Stimulated activated CD4-positive, alpha-beta T cell treated with anti-CD3 and anti-CD28 coated beads, TNF-alpha, amount 100 ng/mL, for 24 hours (primary cell): ENCODE measurements around the gene TRPM4.
"Not testable (repeated sequence)": the region's sequence is repeated elsewhere in the genome, so short reads cannot be mapped to it uniquely, and the experiment has no call there.

Experiments used
- DNase-seq, 3 experiments: peaks; one replicate each; pipeline ENCODE4 v3.0.0-alpha.2; 2020; ENCODE audit warnings: low read depth in 3 of 3

TRPM4 gene

DNA sequence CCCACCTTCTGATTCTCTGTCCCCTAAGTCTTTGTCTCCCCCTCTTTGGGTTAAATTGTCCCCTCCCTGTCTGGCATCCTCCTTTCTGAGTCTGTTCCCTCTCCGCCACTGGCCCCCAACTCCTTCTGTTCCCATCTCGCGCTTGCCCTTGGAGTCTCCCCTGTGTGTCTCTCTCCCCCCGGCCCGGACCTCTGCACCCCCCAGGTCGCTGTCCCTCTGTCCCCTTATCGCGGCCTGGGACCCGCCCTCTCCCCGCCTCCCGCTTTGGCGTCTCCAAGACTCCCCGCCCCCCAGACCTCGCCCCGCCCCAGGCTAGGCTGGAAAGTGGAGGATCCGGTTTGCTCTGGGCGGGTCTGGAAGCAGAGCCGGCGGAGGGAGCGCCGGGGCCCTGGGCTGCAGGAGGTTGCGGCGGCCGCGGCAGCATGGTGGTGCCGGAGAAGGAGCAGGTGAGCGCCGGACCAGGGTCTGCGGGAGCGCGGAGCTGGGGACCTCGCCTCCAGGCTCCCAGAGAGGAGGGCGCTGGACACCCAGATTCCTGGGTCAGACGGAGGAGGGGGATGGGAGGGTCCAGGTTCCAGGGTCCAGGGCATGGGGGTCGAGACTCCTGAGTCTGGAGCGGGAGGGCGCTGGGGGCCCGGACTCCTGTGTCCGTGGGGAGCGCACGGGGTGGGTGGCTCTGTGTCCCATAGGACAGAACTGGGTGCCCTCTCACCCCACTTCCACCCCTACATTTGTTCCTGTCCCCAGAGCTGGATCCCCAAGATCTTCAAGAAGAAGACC, at the start of gene TRPM4:
Gene TRPM4 (plus strand): TSS at position 348 of the 780 bp plus-strand sequence. CDS start 75 bp downstream, at position 423.
- DNase-seq: peak in 1 of 3 experiments; percentile 73

DNA sequence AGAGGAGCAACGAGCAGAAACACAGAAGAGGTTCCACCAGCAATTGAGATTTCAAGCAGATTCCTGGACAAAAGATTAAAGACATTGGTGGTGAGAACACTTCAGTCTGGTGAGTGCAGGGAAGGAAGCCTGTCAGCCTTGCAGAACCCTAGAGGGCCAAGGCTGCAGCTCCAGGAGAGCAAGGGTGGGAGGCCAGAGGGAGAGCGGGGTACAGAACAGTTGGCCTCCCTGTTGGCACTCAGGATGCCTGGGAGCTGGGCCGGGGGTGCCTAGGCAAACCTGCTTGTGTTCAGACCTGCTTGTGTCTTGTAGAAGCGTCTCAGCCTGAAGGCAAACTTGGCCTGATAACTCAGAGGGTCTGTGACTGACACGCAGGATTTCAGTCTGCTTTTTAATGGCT, 48.5 kb upstream of the TRPM4 start:
- no peak for DNase-seq

DNA sequence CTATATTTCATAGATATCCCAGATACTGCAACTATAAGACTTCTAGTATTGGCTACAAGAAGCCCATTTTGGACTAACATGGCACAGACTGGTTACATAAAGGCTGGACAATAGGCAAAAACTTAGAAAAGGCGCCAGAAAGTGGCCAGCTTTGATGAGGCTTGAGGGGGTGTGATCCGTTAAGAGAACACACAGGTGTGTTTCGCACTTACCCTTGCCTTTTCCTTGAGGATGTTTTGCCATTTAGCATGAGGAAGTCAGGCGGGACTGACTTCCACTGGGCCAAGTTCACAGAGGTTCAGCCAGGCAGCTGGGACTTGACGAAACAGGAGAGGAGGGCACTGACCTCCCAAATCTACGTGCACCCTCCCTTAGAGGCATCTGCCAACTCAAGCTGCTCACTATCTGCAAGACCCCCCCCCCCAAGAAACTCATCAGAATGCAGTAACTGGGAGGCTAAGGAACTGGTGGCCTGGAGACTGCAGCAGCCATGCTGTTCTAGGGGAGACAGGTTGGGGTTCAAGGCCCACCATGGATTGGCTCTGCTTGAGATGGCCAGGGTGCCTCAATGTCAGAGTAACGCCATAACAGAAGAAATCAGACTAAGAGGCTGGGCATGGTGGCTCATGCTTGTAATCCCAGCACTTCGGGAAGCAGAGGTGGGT, 47.9 kb upstream of the TRPM4 start:
- no peak for DNase-seq

DNA sequence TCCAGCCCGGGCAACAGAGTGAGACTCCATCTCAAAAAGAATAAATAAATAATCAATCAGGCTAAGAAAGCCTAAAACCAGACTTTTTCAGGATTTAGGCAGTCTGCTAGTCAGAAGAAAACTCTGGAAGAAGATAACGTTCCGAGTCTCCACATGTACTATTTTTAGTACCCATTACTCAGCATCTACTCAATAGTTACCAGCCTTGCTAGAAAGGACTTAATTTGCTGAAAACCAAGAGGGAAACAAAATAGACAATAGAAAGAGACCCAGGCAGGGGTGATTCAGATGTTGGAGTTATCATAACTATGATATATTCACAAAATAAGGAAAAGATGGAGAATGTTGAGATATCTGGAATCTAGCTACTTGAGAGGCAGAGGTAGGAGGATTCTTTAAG, 47.0 kb upstream of the TRPM4 start:
- DNase-seq: no peak

DNA sequence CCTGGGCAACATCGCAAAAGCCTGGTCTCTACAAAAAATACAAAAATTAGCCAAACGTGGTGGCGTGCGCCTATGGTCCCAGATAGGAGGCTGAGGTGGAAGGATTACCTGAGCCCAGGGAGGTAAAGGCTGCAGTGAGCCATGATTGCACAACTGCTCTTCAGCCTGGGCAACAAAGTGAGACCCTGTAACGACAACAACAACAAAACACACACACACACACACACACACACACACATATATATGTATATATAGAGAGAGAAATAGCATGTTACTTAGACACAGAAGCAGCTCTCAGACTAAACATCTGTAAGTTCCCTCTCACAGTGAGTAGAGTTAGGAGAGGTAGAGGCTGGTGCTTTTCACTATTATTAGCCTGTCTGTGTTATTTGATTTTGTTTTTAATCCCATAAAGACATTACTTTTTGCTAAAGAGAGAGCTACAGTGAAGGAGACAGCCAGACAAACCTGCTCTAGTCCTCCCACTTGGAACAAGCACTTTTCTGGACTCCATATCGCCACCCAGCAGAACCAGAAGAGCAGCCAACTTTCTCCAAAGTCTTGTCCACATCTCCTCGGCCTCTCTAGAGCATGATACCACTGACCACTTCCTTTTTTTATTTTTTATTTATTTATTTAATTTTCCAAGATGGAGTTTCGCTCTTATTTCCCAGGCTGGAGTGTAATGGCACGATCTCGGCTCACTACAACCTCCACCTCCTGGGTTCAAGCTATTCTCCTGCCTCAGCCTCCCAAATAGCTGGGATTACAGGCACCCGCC, 46.2 kb upstream of the TRPM4 start:
- DNase-seq: no peak

DNA sequence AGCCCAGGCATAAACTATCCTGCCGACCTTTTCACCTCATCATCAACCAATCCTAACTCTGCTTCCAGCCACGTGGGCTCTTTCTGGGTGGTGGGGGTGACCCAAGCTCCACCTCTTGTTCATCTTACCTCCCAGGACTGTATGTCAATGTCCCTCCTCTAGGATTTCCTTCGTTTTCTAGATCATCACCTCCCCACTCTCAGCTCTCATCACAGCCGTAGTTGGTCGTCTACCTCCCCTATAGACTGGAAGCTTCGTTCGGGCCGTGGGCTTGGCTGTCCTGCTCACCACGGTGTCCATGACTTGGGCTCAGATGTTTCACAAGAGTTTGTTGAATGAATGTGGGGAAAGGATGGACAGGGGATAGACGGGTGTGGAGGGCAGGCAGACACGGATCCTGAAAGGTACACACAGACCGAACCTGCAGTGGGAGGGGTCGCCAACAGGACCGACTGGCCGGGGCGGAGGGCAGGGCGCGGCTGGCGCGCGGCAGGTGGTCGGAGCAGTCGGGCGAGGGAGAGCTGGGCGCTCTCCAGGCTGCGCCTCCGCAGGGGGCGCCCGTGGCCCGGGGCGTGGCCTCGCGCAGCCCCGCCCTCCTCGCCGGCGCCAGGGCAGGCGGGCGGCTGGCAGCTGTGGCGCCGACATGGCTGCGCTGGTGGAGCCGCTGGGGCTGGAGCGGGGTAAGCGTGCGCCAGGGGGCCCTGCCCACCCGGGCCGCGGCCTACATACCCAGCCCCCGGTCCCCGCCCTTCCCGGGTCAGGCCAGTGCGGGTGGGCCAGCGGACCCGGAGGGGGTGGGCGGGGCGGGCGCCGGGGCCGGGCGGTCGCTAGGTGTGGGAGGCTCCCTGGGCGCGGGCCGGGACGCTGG, 43.6 kb upstream of the TRPM4 start, which contains the start of gene LIN7B:
Gene LIN7B (plus strand): TSS at position 609 of the 868 bp plus-strand sequence. CDS start 35 bp downstream, at position 644.
- DNase-seq: peak; percentile 30 to 70 (median 50)

DNA sequence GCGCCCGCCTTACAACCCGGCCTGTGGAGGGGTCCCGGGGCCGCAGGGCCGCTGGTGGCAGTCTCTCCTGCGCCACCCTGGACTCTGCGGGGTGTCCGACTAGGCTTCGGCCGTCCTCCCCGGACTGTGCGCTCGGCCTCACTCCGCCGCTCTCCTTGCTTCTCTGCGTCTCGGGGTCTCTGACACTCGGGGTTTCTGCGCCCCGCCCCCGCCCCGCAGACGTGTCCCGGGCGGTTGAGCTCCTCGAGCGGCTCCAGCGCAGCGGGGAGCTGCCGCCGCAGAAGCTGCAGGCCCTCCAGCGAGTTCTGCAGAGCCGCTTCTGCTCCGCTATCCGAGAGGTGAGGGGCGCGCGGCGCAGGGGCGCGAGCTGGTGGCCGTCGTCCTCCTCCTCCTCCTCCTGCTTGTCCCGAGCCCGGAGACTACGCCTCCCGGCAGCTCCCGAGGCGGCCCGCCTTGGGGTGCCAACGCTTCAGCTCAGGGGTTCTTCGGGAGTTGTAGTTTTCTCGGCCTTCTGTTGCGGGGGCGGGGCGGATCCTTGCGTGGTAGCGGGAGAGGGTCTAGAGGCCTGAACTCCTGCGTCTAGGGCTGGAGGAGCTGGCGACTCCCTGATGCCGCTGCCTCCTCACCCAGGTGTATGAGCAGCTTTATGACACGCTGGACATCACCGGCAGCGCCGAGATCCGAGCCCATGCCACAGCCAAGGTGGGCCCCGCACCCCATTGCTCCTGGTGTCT, 42.8 kb upstream of the TRPM4 start:
- peak in 2 of 3 experiments; percentile 27 to 58 for DNase-seq

DNA sequence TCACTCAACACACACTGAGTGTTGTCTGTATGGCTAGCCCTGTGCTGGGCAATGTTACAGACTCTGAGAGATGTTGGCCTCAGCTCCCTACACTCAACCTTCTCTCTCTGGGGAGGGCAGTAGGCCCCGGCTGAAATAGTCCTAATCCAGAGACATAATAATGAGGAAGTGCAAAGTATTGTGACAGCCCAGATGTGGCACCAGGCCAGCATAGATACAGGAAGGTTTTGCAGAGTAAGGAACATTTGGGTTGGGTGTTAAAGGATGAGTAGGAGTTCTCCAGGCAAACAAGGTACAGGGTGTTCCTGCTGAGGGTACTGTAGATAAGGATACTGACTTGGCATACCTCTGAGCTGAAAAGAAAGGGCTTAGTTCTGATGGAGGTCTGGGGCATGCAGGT, 41.0 kb upstream of the TRPM4 start:
- no peak for DNase-seq

DNA sequence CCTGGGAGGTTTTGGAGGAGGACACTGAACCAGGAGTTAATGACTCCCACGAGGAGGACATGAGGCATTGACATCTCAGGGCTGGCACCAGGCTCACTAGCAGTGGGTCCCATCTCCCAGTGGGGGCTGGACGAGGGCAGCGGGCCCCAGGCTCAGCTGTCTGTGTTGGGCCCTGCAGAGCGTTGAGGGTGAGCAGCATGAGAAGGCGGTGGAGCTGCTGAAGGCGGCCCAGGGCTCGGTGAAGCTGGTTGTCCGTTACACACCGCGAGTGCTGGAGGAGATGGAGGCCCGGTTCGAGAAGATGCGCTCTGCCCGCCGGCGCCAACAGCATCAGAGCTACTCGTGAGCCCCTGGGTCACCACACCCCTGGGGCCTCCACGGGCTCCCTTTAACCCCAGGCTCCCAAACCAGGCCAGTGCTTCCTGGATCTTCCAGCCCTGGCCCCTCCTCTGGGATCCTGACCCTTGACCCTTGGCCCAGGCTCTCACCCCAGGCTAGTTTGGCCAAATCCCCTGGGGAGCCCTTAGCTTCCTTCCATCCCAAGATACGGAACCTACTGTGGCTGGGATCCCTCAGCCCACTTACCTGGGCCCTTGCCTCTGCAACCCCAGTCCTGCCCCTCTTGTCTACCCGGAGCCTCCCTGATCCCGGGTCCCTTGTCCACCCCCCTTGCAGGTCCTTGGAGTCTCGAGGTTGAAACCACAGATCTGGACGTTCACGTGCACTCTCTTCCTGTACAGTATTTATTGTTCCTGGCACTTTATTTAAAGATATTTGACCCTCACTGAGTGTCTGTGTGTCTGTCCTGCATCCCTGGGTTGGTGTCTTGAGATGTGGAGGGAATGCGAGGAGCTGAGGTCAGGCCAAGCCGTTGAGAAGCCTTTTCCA, 39.7 kb upstream of the TRPM4 start:
- no peak for DNase-seq

DNA sequence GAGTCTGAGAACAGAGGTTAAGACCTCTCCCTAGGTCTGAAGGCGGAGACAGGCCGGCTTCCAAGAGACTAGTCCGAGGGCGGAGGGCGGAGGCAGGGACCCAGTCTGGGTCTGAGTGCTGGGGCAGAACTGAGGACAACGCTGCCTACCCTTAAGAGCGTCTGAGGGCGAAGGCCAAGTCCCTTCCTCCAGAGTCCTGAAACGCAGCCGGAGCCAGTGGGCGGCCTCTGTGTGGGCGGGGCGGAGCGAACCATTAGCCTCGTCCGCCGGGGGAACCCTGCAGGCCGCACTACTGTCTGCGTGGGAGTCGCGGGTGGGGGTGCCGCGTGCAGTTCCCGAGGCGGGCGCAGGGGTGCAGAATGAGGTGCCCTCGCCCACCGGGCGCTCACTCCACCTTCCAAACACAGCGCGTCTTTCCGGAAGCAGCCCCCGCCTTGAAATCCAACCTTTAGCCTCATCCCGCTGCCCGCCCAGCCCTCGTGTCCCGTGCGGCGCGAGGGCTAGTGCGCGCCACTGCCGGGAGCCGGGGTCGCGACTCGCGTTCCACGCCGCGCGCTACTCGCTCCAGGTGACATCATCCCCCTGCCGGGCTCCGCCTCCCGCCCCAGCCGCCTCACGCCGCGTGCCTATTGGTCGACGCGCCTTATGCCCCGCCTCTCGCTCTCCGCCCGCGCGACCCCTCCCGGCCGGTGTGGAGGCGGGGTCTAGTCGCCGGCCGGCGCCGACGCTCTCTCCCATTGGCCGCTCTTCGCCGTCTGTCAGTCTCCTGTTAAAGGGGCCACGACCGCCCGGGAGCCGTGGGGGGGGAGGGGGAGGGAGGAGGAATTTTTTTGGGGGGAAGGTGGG, 38.8 kb upstream of the TRPM4 start, which contains the start of gene C19orf73:
Gene C19orf73 (minus strand): TSS at position 579 of the 846 bp plus-strand sequence. CDS start 121 bp downstream, at position 458.
- peak; percentile 89 to 94 (median 90) for DNase-seq

DNA sequence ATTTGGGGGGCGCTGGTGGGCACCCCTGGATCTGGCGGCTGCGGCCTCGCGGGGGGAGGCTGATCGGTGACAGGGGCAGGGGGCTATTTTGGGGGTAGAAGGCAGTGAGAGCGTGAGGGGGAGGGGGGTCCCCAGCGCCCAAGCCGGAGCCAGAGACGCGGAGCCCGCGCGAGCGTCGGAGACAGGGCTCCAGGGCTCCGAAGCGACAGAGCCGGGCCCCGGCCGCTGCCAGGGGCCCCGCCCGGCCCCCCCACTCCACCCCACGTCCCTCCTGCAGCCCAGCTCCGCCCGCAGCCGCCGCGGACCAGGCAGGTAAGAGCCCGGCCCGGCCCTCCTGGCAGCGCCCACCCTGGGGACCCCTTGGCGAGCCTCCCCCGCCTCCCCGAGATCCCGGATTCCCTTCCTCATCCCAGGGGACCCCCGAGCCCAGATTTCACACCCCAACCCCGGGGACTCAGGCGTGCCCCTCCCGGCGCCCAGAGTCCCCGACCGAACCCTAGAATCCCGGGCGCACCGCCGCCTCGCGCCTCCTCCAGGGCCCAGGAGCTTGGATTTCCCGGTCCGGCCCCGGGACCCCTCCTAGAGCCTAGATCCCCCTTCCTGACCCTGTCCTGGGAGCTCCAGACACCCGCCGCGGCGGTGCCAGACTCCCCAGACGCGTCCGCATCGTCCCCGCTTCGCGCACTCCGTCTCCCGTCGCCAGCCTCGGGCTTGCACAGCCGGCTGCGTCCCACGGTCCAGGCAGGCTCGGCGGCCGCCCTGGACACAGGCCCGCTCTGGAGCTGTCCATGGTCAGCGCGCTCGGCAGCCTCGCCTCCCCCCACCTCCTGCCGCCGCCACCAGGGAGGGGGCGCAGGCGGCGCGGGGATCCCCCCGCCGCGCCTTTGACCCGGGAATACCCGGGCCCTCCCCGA, 37.9 kb upstream of the TRPM4 start, which contains the start of gene PPFIA3:
Gene PPFIA3 (plus strand): TSS at position 134 of the 914 bp plus-strand sequence. CDS start 8,330 bp downstream, outside the sequence.
- DNase-seq: no peak

DNA sequence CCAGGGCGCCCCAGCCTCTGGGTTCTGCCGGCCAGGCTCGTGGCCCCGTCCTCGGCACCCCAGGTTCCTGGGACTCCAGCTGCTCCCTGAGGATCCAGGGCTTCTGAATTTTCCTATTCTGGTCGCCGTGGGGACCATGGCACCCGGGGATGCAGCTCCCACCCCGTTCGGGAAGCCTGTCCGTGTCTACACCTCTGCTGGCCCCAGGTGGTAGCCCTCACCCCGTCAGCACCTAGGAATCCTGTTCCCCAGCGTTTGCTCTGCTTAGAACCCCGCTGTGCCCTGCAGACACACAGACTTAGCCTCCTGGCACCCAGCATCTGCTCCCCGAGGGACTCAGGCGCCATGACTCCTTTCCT, 37.3 kb upstream of the TRPM4 start:
- no peak for DNase-seq

DNA sequence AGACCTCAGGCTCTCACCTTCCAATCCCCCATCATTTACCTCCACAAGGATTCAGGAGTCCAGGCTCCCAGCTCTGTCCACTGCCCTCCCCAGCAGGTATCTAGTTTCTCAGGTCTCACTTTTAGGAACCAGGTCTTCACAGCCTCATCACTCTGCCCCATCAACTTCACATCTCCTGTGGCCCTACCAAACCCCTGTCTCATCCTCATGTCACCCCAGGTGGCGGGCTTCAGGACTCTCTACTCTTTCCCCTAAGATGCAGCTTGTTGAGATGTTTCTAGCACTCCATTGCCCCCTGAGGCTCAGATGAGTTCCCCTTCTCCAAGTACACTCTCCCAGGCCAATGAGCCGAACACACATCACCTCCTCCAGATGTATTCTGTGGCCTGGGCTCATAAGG, 36.7 kb upstream of the TRPM4 start:
- no peak for DNase-seq

DNA sequence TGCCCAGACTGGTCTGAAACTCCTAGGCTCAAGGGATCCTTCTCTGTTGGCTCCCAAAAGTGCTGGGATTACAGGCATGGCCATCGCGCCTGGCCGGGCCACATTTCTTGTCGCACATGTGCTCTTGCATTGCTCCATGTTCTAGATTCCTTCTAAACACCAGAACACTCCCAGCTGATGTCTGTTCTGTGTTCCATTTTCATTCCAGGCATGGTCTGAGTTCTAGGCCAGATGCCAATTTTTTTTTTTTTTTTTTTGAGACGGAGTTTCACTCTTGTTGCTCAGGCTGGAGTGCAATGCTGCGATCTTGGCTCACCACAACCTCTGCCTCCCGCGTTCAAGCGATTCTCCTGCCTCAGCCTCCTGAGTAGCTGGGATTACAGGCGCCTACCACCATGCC, 35.8 kb upstream of the TRPM4 start:
- not testable (repeated sequence) for DNase-seq

DNA sequence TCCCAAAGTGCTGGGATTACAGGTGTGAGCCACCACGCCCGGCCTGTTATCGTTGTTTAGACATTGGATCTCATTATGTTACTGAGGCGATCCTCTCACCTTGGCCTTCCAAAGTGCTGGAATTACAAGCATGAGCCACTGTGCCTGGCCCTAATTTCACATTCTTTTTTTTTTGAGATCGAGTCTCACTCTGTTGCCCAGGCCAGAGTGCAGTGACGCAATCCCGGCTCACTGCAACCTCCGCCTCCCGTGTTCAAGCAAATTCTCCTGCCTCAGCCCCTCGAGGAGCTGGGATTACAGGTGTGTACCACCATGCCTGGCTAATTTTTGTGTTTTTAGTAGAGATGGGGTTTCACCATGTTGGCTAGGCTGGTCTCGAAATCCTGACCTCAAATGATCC, 34.3 kb upstream of the TRPM4 start:
- DNase-seq: not testable (repeated sequence)

DNA sequence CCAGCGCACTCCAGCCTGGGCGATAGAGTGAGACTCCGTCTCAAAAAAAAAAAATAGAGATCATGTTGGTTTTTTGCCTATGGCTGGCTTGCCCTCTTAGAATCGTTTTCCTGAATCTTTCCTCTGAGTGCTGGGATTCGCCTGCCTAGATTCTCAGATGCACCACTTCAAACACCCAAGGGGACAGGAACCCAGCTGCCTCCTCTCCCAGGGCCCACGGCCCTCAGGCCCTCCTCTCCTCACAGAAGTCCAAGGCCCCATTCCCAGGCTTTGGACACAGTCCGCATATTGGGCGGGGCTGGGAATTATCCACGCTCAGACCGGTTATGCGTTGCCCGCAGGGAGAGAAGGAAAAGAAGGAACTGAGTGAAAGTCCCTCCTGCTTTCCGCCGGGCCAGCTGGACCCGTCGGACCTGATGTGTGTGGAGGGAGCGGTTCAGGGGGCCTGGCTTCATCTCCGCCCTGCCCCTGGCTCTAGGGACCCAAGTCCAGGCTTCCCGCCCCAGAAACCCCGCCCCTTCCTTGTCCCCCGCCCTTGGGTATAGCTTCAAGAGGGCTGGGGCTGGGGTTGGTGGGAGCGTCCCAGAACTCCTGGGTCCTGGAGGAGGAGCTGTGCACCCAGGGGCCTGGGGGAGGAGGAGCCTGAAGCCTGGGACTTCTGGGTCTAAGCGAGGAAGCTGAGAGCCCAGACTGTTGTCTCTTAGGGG, 32.4 kb upstream of the TRPM4 start:
- no peak for DNase-seq

DNA sequence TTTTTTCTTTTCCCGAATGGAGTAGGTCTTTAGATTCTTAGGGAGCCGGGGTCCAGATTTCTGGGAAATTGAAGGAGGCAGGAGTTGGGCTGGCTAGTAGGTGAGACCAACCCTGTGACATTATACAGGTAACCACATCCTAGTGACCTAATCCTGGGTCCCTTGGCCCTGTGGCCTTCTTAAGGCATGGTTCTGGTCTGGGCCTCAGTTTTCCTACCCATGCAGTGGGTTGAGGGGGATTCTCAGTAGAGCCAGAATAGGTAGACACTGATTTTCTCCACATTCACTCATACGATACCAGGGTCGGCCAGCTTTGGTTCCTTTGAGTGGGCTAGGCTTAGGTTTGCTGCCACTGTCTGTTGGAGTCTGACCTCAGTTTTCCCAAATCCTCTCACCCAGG, 31.0 kb upstream of the TRPM4 start:
- no peak for DNase-seq
